ENCODE measurements around the gene DSCAML1. TPM values are rescaled to one million over a fixed set of nuclear protein-coding genes. Genes with fewer than 3 reads are reported as not detected.

DSCAML1 gene
- total and polyA plus RNA-seq, 2 experiments from 2014 or later, result not detected

DNA sequence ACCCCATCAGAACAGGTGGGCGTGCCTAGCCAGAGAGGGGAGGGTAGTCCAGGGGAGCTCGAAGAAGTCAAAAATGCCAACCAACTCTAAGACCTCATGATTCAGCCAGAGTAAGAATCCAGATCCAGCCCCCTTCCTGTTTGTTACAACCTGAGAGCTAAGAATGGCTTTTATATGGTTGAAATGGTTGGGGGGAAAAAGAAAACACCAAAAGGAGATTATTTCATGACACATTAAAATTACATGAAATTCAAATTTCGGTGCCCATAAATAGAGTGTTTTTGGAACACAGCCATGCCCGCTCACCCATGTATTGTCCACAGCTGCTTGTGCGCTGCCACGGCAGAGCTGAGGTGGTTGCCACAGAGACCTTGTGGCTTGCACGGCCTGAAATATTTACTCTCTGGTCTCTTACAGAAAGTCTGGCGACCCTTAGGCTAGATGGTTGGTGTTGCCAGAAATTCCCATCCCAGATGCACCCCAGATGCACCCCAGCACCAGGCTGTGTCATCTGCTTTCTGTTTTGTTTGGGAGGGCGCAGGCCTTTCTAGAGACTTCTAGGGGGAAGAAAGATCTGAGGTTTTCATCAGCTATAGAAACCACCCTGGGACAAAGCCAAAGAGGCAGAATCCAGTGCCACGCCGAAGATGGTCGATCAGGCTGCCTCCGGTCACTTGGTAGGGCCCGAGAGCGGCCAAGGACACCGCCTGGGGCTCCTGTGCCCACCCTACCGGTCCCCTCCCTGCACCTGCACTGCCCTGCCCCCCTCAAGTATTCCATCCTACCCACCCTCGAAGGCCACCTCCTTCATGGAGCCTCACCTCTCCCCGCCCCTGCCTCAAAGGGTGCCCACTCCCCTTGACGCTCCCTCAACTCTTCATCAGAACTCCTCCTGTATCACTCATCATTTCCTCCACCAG, 80.2 kb downstream of the DSCAML1 start:
- no peaks in the 10 kb centered on the region for H3K4me1 ChIP-seq (ENCODE audit: insufficient read depth)
- no peaks in the 10 kb centered on the region for H3K36me3 ChIP-seq (ENCODE audit: low read depth)
- H3K27me3 ChIP-seq (replicated peaks; ENCODE audit: insufficient read depth), result peaks cover 34% of the 10 kb centered on the region
- H3K79me2 ChIP-seq (ENCODE audit: insufficient read depth), result no peaks in the 10 kb centered on the region
- TF ChIP-seq EZH2 (IDR thresholded peaks at IDR 0.05; ENCODE audit: insufficient read depth, poor library complexity, severe bottlenecking), result no peak
- H3F3A ChIP-seq (ENCODE audit: insufficient read depth), result no peaks in the 10 kb centered on the region
- in situ Hi-C loops (cut with MboI), result no loop called here
- no peak overlapping the region for H3K9ac ChIP-seq
- H3K4me3 ChIP-seq, result no peak overlapping the region
- no peaks in the 10 kb centered on the region for H4K20me1 ChIP-seq (ENCODE audit: insufficient read depth)
- no peaks in the 10 kb centered on the region for H3K9me2 ChIP-seq (ENCODE audit: insufficient read depth)
- DNase-seq, result no peak
- WGBS, 2 experiments (ENCODE audit: low coverage in 1 of 2, low lambda C conversion rate in 2 of 2, missing lambda C conversion rate in 2 of 2), result 52 to 65% methylated on average over 19 to 20 of the region's 20 CpGs
- H3K4me2 ChIP-seq (ENCODE audit: unreplicated experiment), result no peak overlapping the region
- no peak overlapping the region for H3K27ac ChIP-seq
- no peaks in the 10 kb centered on the region for H3K9me3 ChIP-seq (ENCODE audit: low read depth)
- H2AFZ ChIP-seq, result no peak overlapping the region

DNA sequence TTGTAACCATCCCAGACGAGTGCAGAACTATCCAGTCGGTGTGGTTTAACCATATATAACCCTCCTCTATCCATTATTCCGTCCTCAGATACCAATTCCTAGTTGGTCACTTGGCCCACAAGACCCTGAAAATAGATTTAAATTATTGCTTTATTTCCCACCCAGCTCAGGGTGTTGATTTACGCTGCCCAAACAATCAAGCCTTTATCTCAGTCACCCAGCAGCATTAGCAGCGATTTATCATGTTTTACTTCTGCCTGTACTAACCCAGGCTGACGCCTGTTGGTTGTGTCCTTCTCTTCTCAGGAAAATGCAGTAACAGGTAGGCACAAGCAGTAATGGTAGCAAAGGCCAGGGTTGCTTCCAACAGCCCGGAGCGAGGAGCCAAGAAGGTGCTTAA, 81.2 kb downstream of the DSCAML1 start:
- H3K9me3 ChIP-seq (ENCODE audit: low read depth), result no peaks in the 10 kb centered on the region
- in situ Hi-C loops (cut with MboI), result no loop called here
- H3K4me3 ChIP-seq, result no peak overlapping the region
- H3K9ac ChIP-seq, result no peak overlapping the region
- H3K27me3 ChIP-seq (replicated peaks; ENCODE audit: insufficient read depth), result peaks cover 34% of the 10 kb centered on the region
- H3K36me3 ChIP-seq (ENCODE audit: low read depth), result no peaks in the 10 kb centered on the region
- WGBS, 2 experiments (ENCODE audit: low coverage in 1 of 2, low lambda C conversion rate in 2 of 2, missing lambda C conversion rate in 2 of 2), result 44 to 45% methylated on average over 8 of the region's 8 CpGs
- no peak for DNase-seq
- no peak for TF ChIP-seq EZH2 (IDR thresholded peaks at IDR 0.05; ENCODE audit: insufficient read depth, poor library complexity, severe bottlenecking)
- no peak for TF ChIP-seq EZH2phosphoT487 (IDR thresholded peaks at IDR 0.05; ENCODE audit: insufficient read depth, low read depth)
- no peaks in the 10 kb centered on the region for H3K79me2 ChIP-seq (ENCODE audit: insufficient read depth)
- H3K27ac ChIP-seq, result no peak overlapping the region
- H4K20me1 ChIP-seq (ENCODE audit: insufficient read depth), result no peaks in the 10 kb centered on the region
- H3K4me1 ChIP-seq (ENCODE audit: insufficient read depth), result no peaks in the 10 kb centered on the region
- no peak overlapping the region for H3K4me2 ChIP-seq (ENCODE audit: unreplicated experiment)
- H2AFZ ChIP-seq, result no peak overlapping the region
- no peaks in the 10 kb centered on the region for H3F3A ChIP-seq (ENCODE audit: insufficient read depth)
- no peaks in the 10 kb centered on the region for H3K9me2 ChIP-seq (ENCODE audit: insufficient read depth)

GRCh38 chr11:117713538-117713991, 83.5 kb downstream of the DSCAML1 start:
- Histone ChIP-seq H3K4me1 (ENCODE audit: insufficient read depth) (no peaks in the 10 kb centered on the region), H3K9me3 (ENCODE audit: low read depth) (no peaks in the 10 kb centered on the region), H3F3A (ENCODE audit: insufficient read depth) (no peaks in the 10 kb centered on the region), H4K20me1 (ENCODE audit: insufficient read depth) (no peaks in the 10 kb centered on the region), H3K79me2 (ENCODE audit: insufficient read depth) (no peaks in the 10 kb centered on the region), H3K27me3 (replicated peaks; ENCODE audit: insufficient read depth) (peaks cover 20% of the 10 kb centered on the region; the same call in 1 of the 2 replicates), H3K36me3 (ENCODE audit: low read depth) (no peaks in the 10 kb centered on the region), H3K9ac (no peak overlapping the region), H3K4me2 (ENCODE audit: unreplicated experiment) (no peak overlapping the region), H3K27ac (no peak overlapping the region), H2AFZ (no peak overlapping the region), H3K4me3 (no peak overlapping the region), H3K9me2 (ENCODE audit: insufficient read depth) (no peaks in the 10 kb centered on the region)
- in situ Hi-C loops (cut with MboI), result no loop called here
- WGBS, 2 experiments (ENCODE audit: low coverage in 1 of 2, low lambda C conversion rate in 2 of 2, missing lambda C conversion rate in 2 of 2), result 61 to 64% methylated on average over 6 of the region's 6 CpGs
- no peak for DNase-seq
- TF ChIP-seq EZH2 (IDR thresholded peaks at IDR 0.05; ENCODE audit: insufficient read depth, poor library complexity, severe bottlenecking) (no peak), EZH2phosphoT487 (IDR thresholded peaks at IDR 0.05; ENCODE audit: insufficient read depth, low read depth) (no peak)

DNA sequence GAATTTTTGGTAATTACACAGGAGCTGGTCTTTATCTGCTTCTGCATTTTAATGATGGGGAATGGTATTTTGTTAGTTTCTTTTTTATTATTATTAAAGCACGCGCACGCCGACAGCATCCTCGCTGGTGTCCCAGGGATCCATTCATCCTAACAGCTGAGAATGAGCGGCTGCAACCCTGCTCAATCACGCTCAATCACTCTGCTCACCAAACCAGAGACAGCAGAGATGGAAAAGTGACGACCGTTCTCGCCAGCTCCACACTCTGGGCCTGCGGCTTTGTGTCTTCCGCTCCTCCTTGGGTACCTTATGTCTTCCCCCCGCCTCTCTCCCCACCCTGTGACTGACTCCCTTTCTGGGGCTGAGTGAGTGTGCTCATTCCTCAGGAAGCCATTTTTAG, 84.5 kb downstream of the DSCAML1 start:
- TF ChIP-seq EZH2phosphoT487 (IDR thresholded peaks at IDR 0.05; ENCODE audit: insufficient read depth, low read depth) (no peak), EZH2 (IDR thresholded peaks at IDR 0.05; ENCODE audit: insufficient read depth, poor library complexity, severe bottlenecking) (no peak)
- Histone ChIP-seq H4K20me1 (ENCODE audit: insufficient read depth) (no peaks in the 10 kb centered on the region), H3K4me2 (ENCODE audit: unreplicated experiment) (no peak overlapping the region), H2AFZ (no peak overlapping the region), H3K36me3 (ENCODE audit: low read depth) (no peaks in the 10 kb centered on the region), H3K27me3 (replicated peaks; ENCODE audit: insufficient read depth) (peaks cover 26% of the 10 kb centered on the region), H3K4me3 (no peak overlapping the region), H3K79me2 (ENCODE audit: insufficient read depth) (no peaks in the 10 kb centered on the region), H3K9me3 (ENCODE audit: low read depth) (no peaks in the 10 kb centered on the region), H3K27ac (no peak overlapping the region), H3F3A (ENCODE audit: insufficient read depth) (no peaks in the 10 kb centered on the region), H3K4me1 (ENCODE audit: insufficient read depth) (no peaks in the 10 kb centered on the region), H3K9me2 (ENCODE audit: insufficient read depth) (no peaks in the 10 kb centered on the region), H3K9ac (no peak overlapping the region)
- DNase-seq, result no peak
- 67 to 75% methylated on average over 13 of the region's 13 CpGs for WGBS, 2 experiments (ENCODE audit: low coverage in 1 of 2, low lambda C conversion rate in 2 of 2, missing lambda C conversion rate in 2 of 2)
- in situ Hi-C loops (cut with MboI), result no loop called here
